ENCODE data around the gene UBN1. TPM values are rescaled to one million over a fixed set of nuclear protein-coding genes. Genes with fewer than 3 reads are reported as not detected.

UBN1 gene
- total RNA-seq, 1 donor from 2014 or later, result 45.3 TPM

- Histone ChIP-seq H3K4me2 (ENCODE audit: low read length) (no peak overlapping the region), H4K20me1 (ENCODE audit: insufficient read depth, low read length) (no peaks in the 10 kb centered on the region), H3K27me3 (ENCODE audit: insufficient read depth, low read length) (no peaks in the 10 kb centered on the region), H3K36me3 (ENCODE audit: insufficient read depth, low read length) (no peaks in the 10 kb centered on the region), H3K9me3 (ENCODE audit: insufficient read depth, low read depth, low read length) (peaks cover 2% of the 10 kb centered on the region), H3K4me1 (ENCODE audit: insufficient read depth, low read length) (peaks cover 13% of the 10 kb centered on the region), H3K79me2 (ENCODE audit: insufficient read depth, low read length) (no peaks in the 10 kb centered on the region), H2AFZ (ENCODE audit: low read depth, low read length) (no peak overlapping the region), H3K9ac (ENCODE audit: low read length) (no peak overlapping the region), H3K4me3 (ENCODE audit: insufficient read depth, low read depth, low read length) (no peak overlapping the region), H3K27ac (ENCODE audit: low read depth, low read length) (no peak overlapping the region)
- Mint-ChIP-seq H3K27me3 (ENCODE audit: low read depth, unreplicated experiment) (no peaks in the 10 kb centered on the region), H3K36me3 (ENCODE audit: low read depth, unreplicated experiment) (no peaks in the 10 kb centered on the region), H3K9me3 (ENCODE audit: unreplicated experiment) (no peaks in the 10 kb centered on the region), H3K4me3 (ENCODE audit: unreplicated experiment) (no peak overlapping the region), H3K4me1 (ENCODE audit: low read depth, unreplicated experiment) (peaks cover 10% of the 10 kb centered on the region), H3K27ac (ENCODE audit: unreplicated experiment) (no peak overlapping the region)
- DNase-seq (ENCODE audit: low read depth) (peak; percentile 55), FAIRE-seq (no peak)
- TF ChIP-seq EZH2 (IDR thresholded peaks at IDR 0.05; ENCODE audit: insufficient read depth, low read length) (no peak), CTCF (IDR thresholded peaks at IDR 0.05; ENCODE audit: insufficient read depth, low read depth, low read length) (no peak)
Measured at GRCh38 chr16:4911970-4912386, 64.7 kb downstream of the UBN1 start.

- Mint-ChIP-seq H3K4me3 (ENCODE audit: unreplicated experiment) (no peak overlapping the region), H3K9me3 (ENCODE audit: unreplicated experiment) (no peaks in the 10 kb centered on the region), H3K4me1 (ENCODE audit: low read depth, unreplicated experiment) (peaks cover 16% of the 10 kb centered on the region), H3K27ac (ENCODE audit: unreplicated experiment) (peak overlapping the region; percentile 47), H3K36me3 (ENCODE audit: low read depth, unreplicated experiment) (no peaks in the 10 kb centered on the region), H3K27me3 (ENCODE audit: low read depth, unreplicated experiment) (no peaks in the 10 kb centered on the region)
- no peak overlapping the region for H3K9ac ChIP-seq (ENCODE audit: low read length)
- no peaks in the 10 kb centered on the region for H4K20me1 ChIP-seq (ENCODE audit: insufficient read depth, low read length)
- TF ChIP-seq CTCF (IDR thresholded peaks at IDR 0.05; ENCODE audit: insufficient read depth, low read depth, low read length), result no peak
- no peak for TF ChIP-seq EZH2 (IDR thresholded peaks at IDR 0.05; ENCODE audit: insufficient read depth, low read length)
- H2AFZ ChIP-seq (ENCODE audit: low read depth, low read length), result no peak overlapping the region
- H3K4me2 ChIP-seq (ENCODE audit: low read length), result no peak overlapping the region
- no peaks in the 10 kb centered on the region for H3K79me2 ChIP-seq (ENCODE audit: insufficient read depth, low read length)
- H3K4me1 ChIP-seq (ENCODE audit: insufficient read depth, low read length), result peaks cover 20% of the 10 kb centered on the region
- H3K9me3 ChIP-seq (ENCODE audit: insufficient read depth, low read depth, low read length), result peaks cover 2% of the 10 kb centered on the region
- FAIRE-seq (no peak), DNase-seq (ENCODE audit: low read depth) (no peak)
- no peaks in the 10 kb centered on the region for H3K27me3 ChIP-seq (ENCODE audit: insufficient read depth, low read length)
- H3K27ac ChIP-seq (ENCODE audit: low read depth, low read length), result no peak overlapping the region
- no peak overlapping the region for H3K4me3 ChIP-seq (ENCODE audit: insufficient read depth, low read depth, low read length)
- H3K36me3 ChIP-seq (ENCODE audit: insufficient read depth, low read length), result no peaks in the 10 kb centered on the region
Measured at GRCh38 chr16:4913130-4913773, 66.0 kb downstream of the UBN1 start.

- H3K4me1 Mint-ChIP-seq (ENCODE audit: low read depth, unreplicated experiment), result peaks cover 16% of the 10 kb centered on the region
- no peaks in the 10 kb centered on the region for H3K36me3 Mint-ChIP-seq (ENCODE audit: low read depth, unreplicated experiment)
- TF ChIP-seq CTCF (IDR thresholded peaks at IDR 0.05; ENCODE audit: insufficient read depth, low read depth, low read length) (no peak), EZH2 (IDR thresholded peaks at IDR 0.05; ENCODE audit: insufficient read depth, low read length) (no peak)
Measured at GRCh38 chr16:4913774-4914525, 66.7 kb downstream of the UBN1 start.

More at GRCh38 chr16:4913774-4914525, 66.7 kb downstream of the UBN1 start:
- Histone ChIP-seq H3K79me2 (ENCODE audit: insufficient read depth, low read length) (no peaks in the 10 kb centered on the region), H3K9me3 (ENCODE audit: insufficient read depth, low read depth, low read length) (peaks cover 2% of the 10 kb centered on the region), H4K20me1 (ENCODE audit: insufficient read depth, low read length) (no peaks in the 10 kb centered on the region), H3K9ac (ENCODE audit: low read length) (no peak overlapping the region), H3K27me3 (ENCODE audit: insufficient read depth, low read length) (no peaks in the 10 kb centered on the region), H3K4me3 (ENCODE audit: insufficient read depth, low read depth, low read length) (no peak overlapping the region), H3K4me1 (ENCODE audit: insufficient read depth, low read length) (peaks cover 20% of the 10 kb centered on the region), H3K36me3 (ENCODE audit: insufficient read depth, low read length) (no peaks in the 10 kb centered on the region), H3K27ac (ENCODE audit: low read depth, low read length) (no peak overlapping the region), H2AFZ (ENCODE audit: low read depth, low read length) (no peak overlapping the region), H3K4me2 (ENCODE audit: low read length) (no peak overlapping the region)
- FAIRE-seq, result no peak
- no peaks in the 10 kb centered on the region for H3K27me3 Mint-ChIP-seq (ENCODE audit: low read depth, unreplicated experiment)
- no peak overlapping the region for H3K4me3 Mint-ChIP-seq (ENCODE audit: unreplicated experiment)
- H3K27ac Mint-ChIP-seq (ENCODE audit: unreplicated experiment), result no peak overlapping the region
- no peak for DNase-seq (ENCODE audit: low read depth)
- H3K9me3 Mint-ChIP-seq (ENCODE audit: unreplicated experiment), result no peaks in the 10 kb centered on the region
